ENCODE measurements around the gene PDE7B.

PDE7B gene

GRCh38 chr6:136036071-136036380, 184.5 kb downstream of the PDE7B start:
- Mint-ChIP-seq H3K27me3 (no peaks in the 10 kb centered on the region), H3K4me1 (peaks cover 20 to 25% of the 10 kb centered on the region in 2 donors), H3K27ac (no peak overlapping the region), H3K36me3 (no peaks in the 10 kb centered on the region), H3K4me3 (no peak overlapping the region), H3K9me3 (no peaks in the 10 kb centered on the region)
- DNase-seq: no peak
- ATAC-seq (replicated peaks): no peak

DNA sequence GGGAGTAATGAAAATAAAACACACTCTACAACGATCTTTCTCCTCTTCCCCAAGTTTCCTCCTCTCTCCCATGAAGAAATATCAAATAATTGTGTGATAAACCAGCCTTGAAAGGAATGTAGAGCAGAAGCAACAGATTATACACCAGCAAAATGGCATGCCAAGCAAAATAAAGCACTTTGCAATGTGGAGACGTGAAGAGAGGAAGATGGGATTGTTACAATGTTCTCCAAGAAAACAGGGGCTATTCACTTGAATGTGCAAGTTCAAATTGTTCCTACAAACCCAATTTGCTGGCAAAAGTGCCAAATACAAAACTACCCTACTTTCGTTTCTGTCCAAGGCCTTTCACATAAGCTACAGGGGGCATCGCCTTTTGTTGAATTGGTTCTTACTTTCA, 185.1 kb downstream of the PDE7B start:
- DNase-seq (no peak), ATAC-seq (replicated peaks) (no peak)
- no peaks in the 10 kb centered on the region for H3K27me3 Mint-ChIP-seq
- no peaks in the 10 kb centered on the region for H3K36me3 Mint-ChIP-seq
- H3K4me3 Mint-ChIP-seq: no peak overlapping the region
- no peaks in the 10 kb centered on the region for H3K9me3 Mint-ChIP-seq
- peaks cover 20 to 29% of the 10 kb centered on the region in 2 donors for H3K4me1 Mint-ChIP-seq
- no peak overlapping the region for H3K27ac Mint-ChIP-seq

DNA sequence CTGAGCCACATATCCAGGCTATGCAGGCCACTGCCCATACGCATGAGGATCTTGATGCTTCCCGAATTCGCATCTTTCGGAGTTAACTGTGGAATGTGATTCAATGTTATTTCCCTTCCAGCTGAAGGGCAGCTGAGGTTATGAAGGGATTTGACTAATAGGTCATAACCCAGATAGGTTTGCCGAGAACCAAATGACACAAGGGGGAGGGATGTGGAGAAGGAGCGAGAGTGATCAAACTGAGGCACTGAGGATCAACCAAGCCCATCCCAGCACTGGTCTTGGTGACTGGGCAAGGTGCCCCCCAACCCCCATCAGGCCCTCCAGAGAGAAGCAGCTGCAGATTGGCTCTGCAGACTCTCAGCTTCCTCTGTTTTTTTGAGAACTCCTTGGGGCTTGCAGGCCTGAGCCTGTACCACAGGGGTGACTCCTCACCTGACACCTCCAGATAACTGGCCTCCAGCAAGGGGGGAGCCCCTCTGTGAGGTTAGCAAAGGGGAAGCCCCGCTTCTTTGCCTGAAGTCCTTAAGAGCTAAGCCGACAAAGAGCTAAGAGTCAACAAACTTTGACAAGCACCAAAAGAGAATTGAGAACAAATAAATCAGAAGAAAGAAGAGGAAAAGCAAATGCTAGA, 185.9 kb downstream of the PDE7B start:
- Mint-ChIP-seq H3K36me3 (no peaks in the 10 kb centered on the region), H3K4me3 (peak overlapping the region; percentile 71 to 73), H3K4me1 (peaks cover 20 to 29% of the 10 kb centered on the region in 2 donors), H3K27ac (peak overlapping the region; percentile 49), H3K9me3 (no peaks in the 10 kb centered on the region), H3K27me3 (no peaks in the 10 kb centered on the region)
- DNase-seq (peak; percentile 66), ATAC-seq (replicated peaks) (peak; percentile 100)

- DNase-seq (no peak), ATAC-seq (replicated peaks) (peak; percentile 50 to 61)
- H3K4me1 Mint-ChIP-seq: peaks cover 20 to 29% of the 10 kb centered on the region in 2 donors
- H3K27me3 Mint-ChIP-seq: no peaks in the 10 kb centered on the region
- H3K27ac Mint-ChIP-seq: peak overlapping the region; percentile 49
- H3K9me3 Mint-ChIP-seq: no peaks in the 10 kb centered on the region
- peak overlapping the region; percentile 71 to 73 for H3K4me3 Mint-ChIP-seq
- H3K36me3 Mint-ChIP-seq: no peaks in the 10 kb centered on the region
These were observed 186.5 kb downstream of the PDE7B start for GRCh38 chr6:136037876-136038460.

DNA sequence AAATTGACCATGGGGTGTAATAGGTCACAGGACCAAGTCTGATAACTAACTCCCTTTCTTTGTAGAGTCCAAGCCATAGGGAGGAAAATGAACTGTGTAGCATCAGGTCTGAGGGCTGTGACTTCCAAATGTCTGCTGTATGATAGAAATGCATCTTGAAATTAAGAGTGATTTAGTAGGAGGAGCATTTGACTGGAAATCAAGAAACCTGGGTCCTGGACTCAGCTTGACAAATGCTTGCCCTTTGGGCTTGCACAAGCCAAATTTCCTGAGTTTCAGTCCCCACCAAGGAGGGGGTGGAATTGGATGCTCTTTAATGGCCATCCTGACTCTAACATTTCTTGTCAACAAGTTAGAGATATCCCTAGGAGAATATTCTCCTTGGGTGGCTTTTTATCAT, 187.0 kb downstream of the PDE7B start:
- Mint-ChIP-seq H3K9me3 (no peaks in the 10 kb centered on the region), H3K4me1 (peaks cover 20 to 29% of the 10 kb centered on the region in 2 donors), H3K4me3 (peak overlapping the region in 1 of 2 donors; percentile 71), H3K36me3 (no peaks in the 10 kb centered on the region), H3K27ac (no peak overlapping the region), H3K27me3 (no peaks in the 10 kb centered on the region)
- ATAC-seq (replicated peaks) (no peak), DNase-seq (no peak)

DNA sequence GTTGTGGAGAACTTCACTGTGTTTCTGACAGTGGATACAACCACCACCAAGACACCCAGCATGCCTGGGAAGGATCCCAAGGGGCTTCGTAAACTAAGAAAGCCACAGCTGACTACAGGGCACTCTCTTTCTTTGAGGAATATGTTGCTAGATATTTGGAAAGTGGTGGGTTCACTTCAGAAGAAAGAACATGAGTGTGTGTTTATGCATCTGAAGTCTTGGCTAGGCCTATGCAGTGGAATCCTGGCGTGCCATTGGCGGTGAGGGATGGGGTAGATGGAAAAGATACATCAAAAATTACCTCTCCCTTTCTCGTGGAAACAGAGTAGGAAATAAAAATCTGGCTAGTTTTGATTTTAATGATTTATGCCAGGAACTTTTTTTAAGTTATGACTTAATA, 187.7 kb downstream of the PDE7B start:
- Mint-ChIP-seq H3K36me3 (no peaks in the 10 kb centered on the region), H3K27me3 (no peaks in the 10 kb centered on the region), H3K4me3 (no peak overlapping the region), H3K9me3 (no peaks in the 10 kb centered on the region), H3K27ac (no peak overlapping the region), H3K4me1 (peaks cover 20 to 29% of the 10 kb centered on the region in 2 donors)
- DNase-seq (no peak), ATAC-seq (replicated peaks) (no peak)

GRCh38 chr6:136050475-136050874, 199.0 kb downstream of the PDE7B start:
- H3K27me3 Mint-ChIP-seq: no peaks in the 10 kb centered on the region
- peak in 1 of 2 donors; percentile 44 for ATAC-seq (replicated peaks)

GRCh38 chr6:136051140-136051775, 199.8 kb downstream of the PDE7B start:
- peaks cover 0 to 3% of the 10 kb centered on the region in 2 donors for H3K9me3 Mint-ChIP-seq
- H3K4me3 Mint-ChIP-seq: no peak overlapping the region
- no peak for ATAC-seq (replicated peaks)
- H3K27ac Mint-ChIP-seq: no peak overlapping the region
- peaks cover 0 to 5% of the 10 kb centered on the region in 2 donors for H3K36me3 Mint-ChIP-seq
- H3K4me1 Mint-ChIP-seq: peaks cover 3 to 16% of the 10 kb centered on the region in 2 donors
- no peak for DNase-seq
- no peaks in the 10 kb centered on the region for H3K27me3 Mint-ChIP-seq

More at GRCh38 chr6:136050475-136050874, 199.0 kb downstream of the PDE7B start:
- H3K4me3 Mint-ChIP-seq: no peak overlapping the region
- no peak overlapping the region for H3K27ac Mint-ChIP-seq
- H3K9me3 Mint-ChIP-seq: peaks cover 0 to 3% of the 10 kb centered on the region in 2 donors
- H3K4me1 Mint-ChIP-seq: peaks cover 3 to 16% of the 10 kb centered on the region in 2 donors
- DNase-seq: no peak
- peaks cover 0 to 5% of the 10 kb centered on the region in 2 donors for H3K36me3 Mint-ChIP-seq

DNA sequence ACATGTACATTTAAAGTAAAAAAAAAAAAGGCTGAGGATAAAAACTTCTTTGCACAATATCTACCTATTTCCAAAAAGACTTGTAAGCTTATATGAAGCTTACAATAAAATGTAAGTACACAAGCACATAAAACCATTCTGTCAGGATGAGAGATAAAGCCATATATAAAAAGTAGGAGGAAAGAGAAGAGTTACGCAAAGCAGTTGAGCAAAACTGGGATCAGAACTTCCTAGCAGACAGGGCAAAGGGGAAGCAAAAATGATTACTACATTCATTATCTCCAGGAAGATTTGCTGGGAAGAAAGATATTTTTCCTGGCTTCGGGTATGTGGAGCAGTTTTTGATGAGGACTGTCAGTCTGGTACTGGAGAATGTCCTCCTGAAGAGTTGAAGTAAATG, 200.5 kb downstream of the PDE7B start:
- DNase-seq: no peak
- Mint-ChIP-seq H3K27ac (no peak overlapping the region), H3K4me1 (peaks cover 3 to 16% of the 10 kb centered on the region in 2 donors), H3K4me3 (no peak overlapping the region), H3K27me3 (no peaks in the 10 kb centered on the region), H3K9me3 (peaks cover 0 to 3% of the 10 kb centered on the region in 2 donors), H3K36me3 (peaks cover 0 to 5% of the 10 kb centered on the region in 2 donors)
- ATAC-seq (replicated peaks): no peak

DNA sequence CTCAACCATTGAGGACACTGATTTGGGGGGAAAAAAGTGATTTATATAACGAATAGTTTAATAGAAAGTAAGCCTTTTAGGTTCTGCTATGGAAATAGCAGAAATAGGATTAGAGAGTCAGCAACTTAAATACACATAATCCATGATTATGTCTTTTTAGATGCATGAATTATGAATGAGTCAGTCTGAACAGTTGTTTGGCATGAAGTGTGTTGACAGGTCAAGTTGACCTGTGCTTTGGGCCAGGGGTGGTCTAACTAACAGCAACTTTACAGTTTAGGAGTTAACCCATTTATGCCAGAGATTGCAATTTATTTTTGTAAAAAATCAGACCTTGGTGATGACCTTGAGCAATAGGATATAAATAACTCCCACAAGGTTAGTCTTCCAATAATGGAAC, 207.4 kb downstream of the PDE7B start:
- no peak overlapping the region for H3K4me3 Mint-ChIP-seq
- no peaks in the 10 kb centered on the region for H3K9me3 Mint-ChIP-seq
- H3K27me3 Mint-ChIP-seq: no peaks in the 10 kb centered on the region
- H3K36me3 Mint-ChIP-seq: no peaks in the 10 kb centered on the region
- ATAC-seq (replicated peaks): no peak
- DNase-seq: no peak
- H3K4me1 Mint-ChIP-seq: no peaks in the 10 kb centered on the region
- no peak overlapping the region for H3K27ac Mint-ChIP-seq

DNA sequence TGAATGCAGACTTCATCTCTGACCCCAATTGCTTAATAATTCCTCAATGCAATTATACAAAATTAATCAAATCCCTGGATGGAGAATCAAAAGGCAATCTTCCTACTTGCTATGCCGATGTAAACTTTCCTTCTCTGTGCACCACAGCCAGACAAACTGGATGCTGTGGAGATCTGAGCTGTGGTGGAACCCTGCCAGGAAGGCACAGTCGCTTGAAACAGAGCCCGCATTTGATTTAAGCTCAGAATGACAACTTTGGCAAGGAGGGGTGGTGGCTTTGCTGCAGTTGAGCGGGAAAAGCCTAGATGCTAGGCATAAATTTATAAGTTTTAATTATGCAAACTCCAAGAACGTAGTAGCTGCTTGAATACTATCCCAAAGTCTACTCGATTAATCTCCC, 207.8 kb downstream of the PDE7B start:
- no peaks in the 10 kb centered on the region for H3K4me1 Mint-ChIP-seq
- H3K27me3 Mint-ChIP-seq: no peaks in the 10 kb centered on the region
- ATAC-seq (replicated peaks) (no peak), DNase-seq (no peak)
- H3K27ac Mint-ChIP-seq: no peak overlapping the region
- no peak overlapping the region for H3K4me3 Mint-ChIP-seq
- no peaks in the 10 kb centered on the region for H3K36me3 Mint-ChIP-seq
- no peaks in the 10 kb centered on the region for H3K9me3 Mint-ChIP-seq

DNA sequence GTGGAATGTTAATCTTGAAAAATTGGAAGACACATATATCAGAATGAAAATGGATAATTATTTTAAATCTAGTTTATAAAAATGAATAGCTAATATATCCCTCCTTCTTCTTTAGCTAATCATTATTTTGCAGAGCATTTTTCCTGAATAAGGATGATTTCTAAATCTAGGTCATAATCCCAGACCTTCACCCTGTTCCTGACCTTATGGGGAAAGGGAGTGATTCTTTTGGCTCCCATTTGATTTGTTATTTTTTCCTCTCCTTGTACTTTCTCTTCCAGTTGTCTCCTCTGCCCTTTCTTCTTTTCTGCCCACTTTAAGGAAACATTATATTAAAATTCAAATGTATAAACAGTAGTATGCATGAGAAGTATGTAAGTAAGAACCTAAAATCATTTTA, 208.6 kb downstream of the PDE7B start:
- peaks cover 0 to 3% of the 10 kb centered on the region in 2 donors for H3K36me3 Mint-ChIP-seq
- H3K9me3 Mint-ChIP-seq: no peaks in the 10 kb centered on the region
- H3K27me3 Mint-ChIP-seq: no peaks in the 10 kb centered on the region
- ATAC-seq (replicated peaks) (no peak), DNase-seq (no peak)
- H3K4me1 Mint-ChIP-seq: no peaks in the 10 kb centered on the region
- H3K4me3 Mint-ChIP-seq: no peak overlapping the region
- H3K27ac Mint-ChIP-seq: no peak overlapping the region

DNA sequence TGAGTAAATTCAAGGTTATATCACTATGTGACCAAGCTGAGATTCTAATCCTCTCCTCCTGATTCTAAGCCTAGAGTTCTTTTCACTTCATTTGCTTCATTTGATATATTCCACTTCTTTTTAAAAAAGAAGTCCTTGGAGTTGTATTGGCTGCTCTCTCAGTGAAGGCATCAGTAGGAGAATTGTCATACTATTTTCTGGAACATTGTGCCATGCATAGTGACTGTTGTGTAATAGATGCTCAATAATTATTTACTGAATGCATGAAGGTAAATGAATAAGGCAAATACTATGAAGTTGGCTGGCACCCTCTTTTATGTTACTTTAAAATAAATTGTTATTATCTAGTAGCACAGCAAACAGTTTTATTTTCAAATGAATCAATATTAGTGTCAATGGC, 209.3 kb downstream of the PDE7B start:
- Mint-ChIP-seq H3K4me3 (no peak overlapping the region), H3K27ac (no peak overlapping the region), H3K27me3 (no peaks in the 10 kb centered on the region), H3K36me3 (peaks cover 0 to 3% of the 10 kb centered on the region in 2 donors), H3K9me3 (no peaks in the 10 kb centered on the region), H3K4me1 (no peaks in the 10 kb centered on the region)
- no peak for DNase-seq
- ATAC-seq (replicated peaks): no peak

DNA sequence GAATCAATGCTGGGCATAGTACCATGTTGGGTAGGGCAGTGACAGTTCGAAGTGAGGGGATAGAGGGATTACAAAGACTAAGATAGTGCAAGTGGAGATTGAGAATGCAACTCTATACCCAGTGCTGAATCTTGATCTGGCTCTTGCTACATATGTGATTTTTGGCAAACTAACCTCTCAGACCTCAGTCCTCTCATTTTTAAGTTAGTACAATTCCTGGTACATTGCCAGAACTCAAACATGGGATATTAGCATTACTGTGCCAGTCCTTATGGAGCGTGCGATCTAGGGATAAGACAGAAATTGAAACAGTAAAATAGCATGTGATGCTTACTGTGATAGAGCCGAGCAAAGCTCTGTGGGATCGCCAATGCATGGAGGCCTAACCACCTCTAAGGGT, 210.2 kb downstream of the PDE7B start:
- Mint-ChIP-seq H3K27me3 (no peaks in the 10 kb centered on the region), H3K27ac (no peak overlapping the region), H3K4me3 (no peak overlapping the region), H3K4me1 (no peaks in the 10 kb centered on the region), H3K9me3 (no peaks in the 10 kb centered on the region), H3K36me3 (peaks cover 0 to 3% of the 10 kb centered on the region in 2 donors)
- DNase-seq: no peak
- no peak for ATAC-seq (replicated peaks)

- Mint-ChIP-seq H3K27ac (no peak overlapping the region), H3K4me3 (no peak overlapping the region), H3K9me3 (peaks cover 0 to 1% of the 10 kb centered on the region in 2 donors), H3K36me3 (peaks cover 3 to 5% of the 10 kb centered on the region in 2 donors), H3K4me1 (no peaks in the 10 kb centered on the region), H3K27me3 (no peaks in the 10 kb centered on the region)
- DNase-seq (no peak), ATAC-seq (replicated peaks) (no peak)
These were observed 211.6 kb downstream of the PDE7B start for GRCh38 chr6:136063096-136063495.

Data from stimulated activated naive B cell treated with anti-CD40 and anti-IgM and Interleukin-4, amounts not matched to agents 10 μg/mL and 1 μg/mL and 100 μg/mL, for 72 hours (primary cell).